NCI-H2196 treated with DMSO at 0.1 percent for 48 hours (cell line): ENCODE measurements around the gene PUS3.

Experiments used
- DNase-seq: peaks from one replicate; lab custom pipeline; 2025; ENCODE audit not compliant: unreplicated experiment; lab: John Stamatoyannopoulos, UW

The PUS3 gene, protein sequence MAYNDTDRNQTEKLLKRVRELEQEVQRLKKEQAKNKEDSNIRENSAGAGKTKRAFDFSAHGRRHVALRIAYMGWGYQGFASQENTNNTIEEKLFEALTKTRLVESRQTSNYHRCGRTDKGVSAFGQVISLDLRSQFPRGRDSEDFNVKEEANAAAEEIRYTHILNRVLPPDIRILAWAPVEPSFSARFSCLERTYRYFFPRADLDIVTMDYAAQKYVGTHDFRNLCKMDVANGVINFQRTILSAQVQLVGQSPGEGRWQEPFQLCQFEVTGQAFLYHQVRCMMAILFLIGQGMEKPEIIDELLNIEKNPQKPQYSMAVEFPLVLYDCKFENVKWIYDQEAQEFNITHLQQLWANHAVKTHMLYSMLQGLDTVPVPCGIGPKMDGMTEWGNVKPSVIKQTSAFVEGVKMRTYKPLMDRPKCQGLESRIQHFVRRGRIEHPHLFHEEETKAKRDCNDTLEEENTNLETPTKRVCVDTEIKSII

DNA sequence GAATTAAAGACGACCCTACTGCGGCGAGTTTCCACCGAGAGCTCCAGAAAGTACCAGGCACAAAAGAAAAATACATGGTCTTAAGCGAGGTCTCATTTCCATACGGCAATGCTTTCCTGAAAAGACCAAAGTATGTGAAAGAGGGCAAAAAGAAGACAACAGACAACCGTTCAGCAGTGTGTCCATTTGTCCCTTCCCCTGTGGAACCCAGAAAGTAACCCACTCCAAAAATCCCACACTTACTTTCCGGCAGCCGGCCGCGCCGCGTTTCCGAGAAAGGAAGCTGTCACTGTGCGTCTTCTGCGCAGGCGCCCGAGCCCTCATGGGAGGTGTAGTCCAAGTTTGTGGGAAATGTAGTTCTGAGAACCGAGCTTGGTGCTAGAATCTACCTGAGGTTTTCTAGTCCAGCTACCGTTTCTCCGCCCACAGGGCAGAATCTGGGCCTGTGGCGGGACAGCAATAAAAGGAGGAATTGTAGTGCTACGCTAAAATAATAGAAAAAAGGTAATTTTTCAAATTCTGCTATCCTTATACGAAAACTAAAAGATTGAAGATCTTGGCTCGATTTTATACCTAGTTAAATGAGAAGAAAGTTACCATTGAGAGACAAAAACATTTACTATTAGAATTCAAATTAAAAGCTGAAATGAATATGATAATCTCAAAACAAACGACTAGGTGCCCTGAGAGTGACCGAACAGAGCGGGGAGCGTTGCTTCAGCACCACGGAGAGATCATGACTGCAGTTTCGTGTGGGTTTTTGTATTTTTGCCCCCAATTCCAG lies at the start of gene PUS3:
PUS3 (minus strand) TSS at position 280 of the 784 bp plus-strand sequence. CDS start 6,922 bp downstream, outside the sequence.
- DNase-seq: peak; percentile 91

DNA sequence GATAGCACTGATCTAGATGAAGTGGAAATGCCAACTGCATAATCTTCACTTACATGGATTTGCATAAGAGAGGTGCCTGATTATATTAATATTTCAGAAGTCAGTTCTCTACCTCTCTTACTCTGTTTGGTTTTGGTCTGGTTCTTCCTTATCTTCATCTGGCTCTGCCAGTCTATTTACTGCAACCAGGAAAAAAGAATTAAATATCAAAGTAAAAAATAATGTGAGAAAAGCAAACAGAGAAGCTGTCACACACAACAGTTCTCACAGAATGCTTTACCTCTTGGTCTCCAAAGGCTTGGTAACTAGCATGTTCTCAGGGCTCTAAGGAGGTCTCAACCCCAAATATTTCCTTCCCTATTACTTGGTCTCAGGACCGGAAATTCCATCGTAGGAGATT lies 49.6 kb upstream of the PUS3 start:
- DNase-seq: no peak

DNA sequence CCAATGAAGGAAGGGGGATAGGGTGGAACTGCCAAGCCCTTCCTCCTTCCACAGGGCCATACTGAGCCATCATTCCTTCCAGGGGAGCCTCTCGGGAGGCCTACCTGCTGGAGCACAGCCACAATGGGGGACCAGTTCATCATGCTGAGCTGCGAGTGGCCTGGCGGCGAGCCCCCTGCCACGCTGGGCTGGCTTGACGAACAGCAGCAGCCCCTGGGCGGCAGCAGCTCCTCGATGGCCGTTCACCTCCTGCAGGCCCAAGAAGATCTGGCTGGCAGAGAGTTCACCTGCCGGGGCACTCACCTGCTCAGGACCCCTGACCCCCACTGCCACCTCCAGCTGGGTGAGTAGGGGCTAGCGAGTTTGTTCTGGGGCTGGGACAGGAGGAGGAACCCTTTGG lies 48.7 kb upstream of the PUS3 start:
- DNase-seq: no peak

- DNase-seq: no peak
These were observed 48.0 kb upstream of the PUS3 start for GRCh38 chr11:125950696-125951651.

GRCh38 chr11:125950178-125950490 lies 47.1 kb upstream of the PUS3 start:
- no peak for DNase-seq

GRCh38 chr11:125949271-125950177 lies 46.5 kb upstream of the PUS3 start:
- no peak for DNase-seq

DNA sequence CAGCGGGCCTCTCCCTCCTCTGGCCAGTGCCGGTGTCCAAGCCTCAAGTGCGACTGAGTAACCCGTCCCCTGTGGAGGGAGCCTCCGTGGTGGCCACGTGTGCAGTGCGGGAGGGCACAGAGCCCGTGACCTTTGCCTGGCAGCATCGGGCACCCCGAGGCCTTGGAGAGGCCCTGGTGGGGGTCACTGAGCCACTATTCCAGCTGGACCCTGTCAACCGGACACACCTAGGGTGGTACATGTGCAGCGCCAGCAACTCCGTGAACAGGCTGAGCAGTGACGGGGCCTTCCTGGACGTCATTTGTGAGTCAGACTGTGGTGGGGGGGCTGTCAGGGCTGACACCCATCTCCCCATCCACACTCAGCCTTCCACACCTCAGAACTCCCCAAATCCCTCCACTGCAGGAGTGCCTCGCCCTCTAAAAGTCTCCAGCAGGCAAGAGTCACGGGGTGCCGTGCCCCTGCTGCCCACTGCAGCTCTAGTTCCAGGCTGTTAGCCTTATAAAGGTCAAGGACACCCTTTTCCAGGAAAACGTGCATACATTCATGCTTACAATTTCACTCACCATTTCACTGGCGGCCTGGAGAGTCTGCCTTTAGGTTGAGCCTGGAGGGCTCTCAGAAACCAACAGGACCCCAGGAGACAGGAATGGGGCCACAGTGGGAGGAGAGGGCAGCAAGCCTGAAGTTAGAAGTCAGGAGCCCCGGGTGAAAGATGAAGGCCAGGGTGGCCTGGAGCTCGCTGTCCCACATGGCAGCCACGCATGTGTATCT lies 45.5 kb upstream of the PUS3 start:
- DNase-seq: no peak

- no peak for DNase-seq
These were observed 44.6 kb upstream of the PUS3 start for GRCh38 chr11:125947419-125948277.

DNA sequence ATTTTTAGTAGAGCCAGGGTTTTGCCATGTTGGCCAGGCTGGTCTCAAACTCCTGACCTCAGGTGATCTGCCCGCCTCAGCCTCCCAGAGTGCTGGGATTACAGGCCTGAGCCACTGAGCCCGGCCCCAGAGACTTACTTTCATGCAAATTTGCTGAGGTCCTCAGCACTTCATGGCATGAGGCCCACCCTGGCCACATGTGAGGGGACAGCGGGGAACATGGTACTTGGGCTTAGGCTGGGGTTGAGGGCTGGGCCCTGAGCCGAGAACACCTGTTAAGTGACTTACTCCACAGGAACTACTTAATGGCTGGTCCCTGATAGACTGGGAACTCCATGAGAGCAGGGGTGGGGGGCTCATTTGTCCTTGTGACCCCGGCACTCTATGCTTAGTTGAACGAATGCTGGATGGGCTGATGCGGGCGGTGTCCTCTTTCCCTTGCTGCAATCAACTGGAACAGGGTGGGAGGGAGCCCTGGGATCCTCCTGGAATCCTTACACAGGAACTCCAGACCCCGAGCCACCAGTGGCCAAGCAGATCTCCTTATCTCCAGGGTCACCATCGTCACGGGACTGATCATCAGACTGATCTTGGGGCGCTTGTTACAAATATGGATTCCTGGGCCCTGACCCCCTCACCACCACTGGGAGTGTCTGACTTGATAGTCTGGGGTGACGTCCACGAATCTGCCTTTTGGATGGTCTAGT lies 43.9 kb upstream of the PUS3 start:
- no peak for DNase-seq

DNA sequence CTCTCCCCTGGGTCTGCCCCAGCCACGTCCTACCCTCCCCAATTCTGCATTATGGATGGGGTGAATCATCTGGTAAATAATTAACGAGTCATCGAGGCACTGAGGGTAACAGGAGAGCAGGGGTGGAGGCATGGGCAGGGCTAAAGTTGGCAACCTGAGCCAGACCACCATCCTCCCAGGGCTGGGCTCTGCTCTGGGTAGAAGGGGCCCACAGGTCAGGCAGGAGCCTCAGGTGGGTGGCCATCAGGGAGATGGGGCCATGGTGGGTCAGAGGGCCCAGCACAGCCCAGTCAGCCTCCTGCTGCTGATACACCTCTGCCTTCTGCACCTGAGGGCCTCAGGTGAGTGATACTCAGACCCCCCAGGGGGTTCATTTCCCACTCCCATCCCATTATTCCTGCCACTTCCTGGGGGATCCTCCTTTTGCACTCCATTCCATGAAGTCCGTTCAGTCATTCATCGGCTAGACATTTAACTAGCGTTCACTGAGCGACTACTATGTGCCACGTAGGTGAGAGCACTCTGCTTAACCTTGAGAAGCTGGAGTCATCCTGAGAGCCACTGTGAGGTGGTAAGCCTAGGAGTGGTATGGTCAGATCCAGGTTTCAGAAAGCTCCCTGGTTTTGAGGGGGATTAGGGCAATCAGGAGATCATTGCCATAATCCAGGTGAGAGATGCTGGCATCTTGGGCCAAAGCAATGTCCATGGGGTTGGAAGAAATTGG lies 43.0 kb upstream of the PUS3 start, which contains the start of gene VSIG10L2:
VSIG10L2 (plus strand) TSS at position 248 of the 724 bp plus-strand sequence; CDS start at position 260, 12 bp downstream.
- DNase-seq: no peak

GRCh38 chr11:125945011-125945796 lies 42.2 kb upstream of the PUS3 start:
- no peak for DNase-seq

GRCh38 chr11:125944350-125945010 lies 41.5 kb upstream of the PUS3 start:
- DNase-seq: no peak

GRCh38 chr11:125943661-125944349 lies 40.8 kb upstream of the PUS3 start:
- no peak for DNase-seq

DNA sequence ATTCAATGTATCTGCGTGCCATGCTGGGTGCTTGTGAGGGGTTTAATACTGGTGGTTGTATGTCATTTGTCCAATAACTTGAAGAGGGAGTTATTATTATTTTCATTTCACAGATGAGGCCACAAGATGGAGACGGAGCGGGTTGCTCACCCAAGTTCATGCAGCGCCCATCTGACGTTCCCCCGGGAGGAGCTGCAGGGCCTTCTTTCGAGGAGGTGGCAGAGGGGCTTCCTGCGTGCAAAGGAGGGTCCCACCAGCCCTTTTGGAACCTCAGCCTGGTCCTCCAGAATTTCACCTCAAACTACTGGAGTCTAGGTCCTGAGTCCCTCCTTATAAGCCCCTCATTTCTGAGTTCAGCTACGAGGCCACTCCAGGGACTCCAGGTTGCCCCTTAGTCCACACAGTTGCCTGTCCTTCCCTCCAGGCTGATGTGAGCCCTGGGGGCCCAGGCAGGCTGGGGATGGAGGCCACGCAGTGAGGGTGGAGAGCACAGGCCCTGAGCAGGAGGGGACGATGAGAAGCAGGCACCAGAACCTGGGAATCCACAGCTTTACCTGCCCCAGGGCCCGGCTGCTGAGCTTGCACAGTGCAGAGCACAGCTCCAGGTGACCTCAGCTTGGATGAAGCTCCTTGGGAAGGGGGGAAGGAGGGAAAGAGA lies 39.9 kb upstream of the PUS3 start:
- DNase-seq: no peak
